AG09319 (cell line): ENCODE data around the gene CACNA2D2.

ENCODE experiments used
- DNase-seq: peaks from one replicate; pipeline ENCODE4 v3.0.0-alpha.2; 2010; ENCODE audit warnings: low read depth; ENCODE audit errors: extremely low read depth
- CTCF ChIP-seq: IDR thresholded peaks from 2 replicates; pipeline ENCODE4 v1.5.1; 2011; ENCODE audit warnings: low read depth, mild to moderate bottlenecking, inconsistent platforms, low read length, moderate library complexity

Gene CACNA2D2

GRCh38 chr3:50345008-50345407 is 158.4 kb downstream of the CACNA2D2 start:
- no peak for TF ChIP-seq CTCF
- no peak for DNase-seq

- no peak for DNase-seq
- no peak for TF ChIP-seq CTCF
Observed at GRCh38 chr3:50342813-50343633, 160.4 kb downstream of the CACNA2D2 start.

GRCh38 chr3:50341996-50342650 is 161.3 kb downstream of the CACNA2D2 start:
- TF ChIP-seq CTCF, result no peak
- DNase-seq, result no peak

GRCh38 chr3:50341537-50341936 is 161.9 kb downstream of the CACNA2D2 start:
- no peak for TF ChIP-seq CTCF
- DNase-seq, result no peak

- no peak for DNase-seq
Observed at GRCh38 chr3:50340448-50341329, 162.7 kb downstream of the CACNA2D2 start, which contains the start of gene RASSF1. Gene RASSF1, minus strand, starts transcription at chr3:50340836. Its CDS starts 31 bp downstream, at chr3:50340805.

GRCh38 chr3:50340147-50340447 is 163.3 kb downstream of the CACNA2D2 start:
- DNase-seq, result no peak
- TF ChIP-seq CTCF, result no peak

More at GRCh38 chr3:50340448-50341329, 162.7 kb downstream of the CACNA2D2 start, which contains the start of gene RASSF1:
- no peak for TF ChIP-seq CTCF
